ENCODE results near the gene ZNF497. TPM values are rescaled to one million over a fixed set of nuclear protein-coding genes. Genes with fewer than 3 reads are reported as not detected.

ZNF497 gene
- 0.80 to 1.7 TPM (median 1.5 TPM) in 5 replicates for total RNA-seq (2022; extraction: Qiagen RNA extraction; ENCODE audit: low read depth)

GRCh38 chr19:58362272-58362994, at the start of gene ZNF497:
Gene ZNF497 (minus strand): TSS chr19:58362751. CDS start chr19:58357635, 5,116 bp downstream.

GRCh38 chr19:58408152-58409009, 45.8 kb upstream of the ZNF497 start, which contains the start of gene ZNF584:
Gene ZNF584 (plus strand): TSS chr19:58408649. CDS start chr19:58409148, 499 bp downstream.

GRCh38 chr19:58395220-58395978, 32.8 kb upstream of the ZNF497 start, which contains the start of gene RNF225:
Gene RNF225 (plus strand): TSS chr19:58395656. CDS start chr19:58396090, 434 bp downstream.

GRCh38 chr19:58386576-58387337, 24.2 kb upstream of the ZNF497 start, which contains the start of gene RPS5:
Gene RPS5 (plus strand): TSS chr19:58387269. CDS start chr19:58388138, 869 bp downstream.

GRCh38 chr19:58380662-58381459, 18.3 kb upstream of the ZNF497 start, which contains the start of gene ZNF837:
Gene ZNF837 (minus strand): TSS chr19:58381030. CDS start chr19:58369332, 11,698 bp downstream.

GRCh38 chr19:58352760-58353671, 9.5 kb downstream of the ZNF497 start, which contains the start of gene A1BG:
Gene A1BG (minus strand): TSS chr19:58353492. CDS start chr19:58353437, 55 bp downstream.

GRCh38 chr19:58326914-58327726, 35.4 kb downstream of the ZNF497 start, which contains the start of gene ZSCAN22:
Gene ZSCAN22 (plus strand): TSS chr19:58326994. CDS start chr19:58334803, 7,809 bp downstream.

GRCh38 chr19:58305065-58305931, 57.3 kb downstream of the ZNF497 start, which contains the start of gene ERVK3-1:
Gene ERVK3-1 (plus strand): TSS chr19:58305377. CDS start chr19:58312169, 6,792 bp downstream.

Other genes with a start within 250 kb of the ZNF497 start
- 2.9 to 3.3 TPM (median 3.1 TPM) in 5 replicates for gene ZNF329, start 212.0 kb downstream of the ZNF497 start, total RNA-seq (2022; extraction: Qiagen RNA extraction; ENCODE audit: low read depth)
- 14.5 to 16.5 TPM (median 15.7 TPM) in 5 replicates for gene ZNF274, start 179.7 kb downstream of the ZNF497 start, total RNA-seq (2022; extraction: Qiagen RNA extraction; ENCODE audit: low read depth)
- gene ZNF544, start 133.8 kb downstream of the ZNF497 start, total RNA-seq (2022; extraction: Qiagen RNA extraction; ENCODE audit: low read depth), result 11.6 to 24.4 TPM (median 19.0 TPM) in 5 replicates
- 1.3 to 1.5 TPM (median 1.3 TPM) in 5 replicates for gene ZNF8, start 83.8 kb downstream of the ZNF497 start, total RNA-seq (2022; extraction: Qiagen RNA extraction; ENCODE audit: low read depth)
- gene ERVK3-1, start 57.4 kb downstream of the ZNF497 start, total RNA-seq (2022; extraction: Qiagen RNA extraction; ENCODE audit: low read depth), result 90.7 to 110 TPM (median 98.8 TPM) in 5 replicates
- gene ZSCAN22, start 35.8 kb downstream of the ZNF497 start, total RNA-seq (2022; extraction: Qiagen RNA extraction; ENCODE audit: low read depth), result 2.1 to 3.3 TPM (median 2.9 TPM) in 5 replicates
- 9.9 to 13.7 TPM (median 12.2 TPM) in 5 replicates for gene A1BG, start 9.3 kb downstream of the ZNF497 start, total RNA-seq (2022; extraction: Qiagen RNA extraction; ENCODE audit: low read depth)
- gene ZNF837, start 18.3 kb upstream of the ZNF497 start, total RNA-seq (2022; extraction: Qiagen RNA extraction; ENCODE audit: low read depth), result 1.1 to 1.5 TPM (median 1.2 TPM) in 5 replicates
- 2,263 to 2,574 TPM (median 2,501 TPM) in 5 replicates for gene RPS5, start 24.5 kb upstream of the ZNF497 start, total RNA-seq (2022; extraction: Qiagen RNA extraction; ENCODE audit: low read depth)
- 0.13 to 0.22 TPM in 2 of 5 replicates, not detected in the others for gene RNF225, start 32.9 kb upstream of the ZNF497 start, total RNA-seq (2022; extraction: Qiagen RNA extraction; ENCODE audit: low read depth)
- gene ZNF584, start 45.9 kb upstream of the ZNF497 start, total RNA-seq (2022; extraction: Qiagen RNA extraction; ENCODE audit: low read depth), result 18.6 to 22.4 TPM (median 18.8 TPM) in 5 replicates
- gene ZNF132, start 77.4 kb upstream of the ZNF497 start, total RNA-seq (2022; extraction: Qiagen RNA extraction; ENCODE audit: low read depth), result 0.07 to 0.16 TPM (median 0.08 TPM) in 4 of 5 replicates, not detected in the other
- 7.4 to 8.4 TPM (median 7.8 TPM) in 5 replicates for gene ZNF324B, start 88.9 kb upstream of the ZNF497 start, total RNA-seq (2022; extraction: Qiagen RNA extraction; ENCODE audit: low read depth)
- gene ZNF324, start 104.3 kb upstream of the ZNF497 start, total RNA-seq (2022; extraction: Qiagen RNA extraction; ENCODE audit: low read depth), result 9.1 to 11.9 TPM (median 9.7 TPM) in 5 replicates
- 11.7 to 14.6 TPM (median 13.1 TPM) in 5 replicates for gene ZNF446, start 113.6 kb upstream of the ZNF497 start, total RNA-seq (2022; extraction: Qiagen RNA extraction; ENCODE audit: low read depth)
- 24.4 to 34.2 TPM (median 28.6 TPM) in 5 replicates for gene SLC27A5, start 149.2 kb upstream of the ZNF497 start, total RNA-seq (2022; extraction: Qiagen RNA extraction; ENCODE audit: low read depth)
- gene ZBTB45, start 157.1 kb upstream of the ZNF497 start, total RNA-seq (2022; extraction: Qiagen RNA extraction; ENCODE audit: low read depth), result 11.6 to 19.5 TPM (median 16.8 TPM) in 5 replicates
- 659 to 835 TPM (median 753 TPM) in 5 replicates for gene TRIM28, start 181.3 kb upstream of the ZNF497 start, total RNA-seq (2022; extraction: Qiagen RNA extraction; ENCODE audit: low read depth)
- gene CHMP2A, start 192.4 kb upstream of the ZNF497 start, total RNA-seq (2022; extraction: Qiagen RNA extraction; ENCODE audit: low read depth), result 183 to 204 TPM (median 191 TPM) in 5 replicates
- 135 to 153 TPM (median 147 TPM) in 5 replicates for gene UBE2M, start 195.9 kb upstream of the ZNF497 start, total RNA-seq (2022; extraction: Qiagen RNA extraction; ENCODE audit: low read depth)
- gene MZF1, start 210.6 kb upstream of the ZNF497 start, total RNA-seq (2022; extraction: Qiagen RNA extraction; ENCODE audit: low read depth), result 12.5 to 18.1 TPM (median 16.9 TPM) in 5 replicates

Measured in A549 treated with DMSO at 1 μM for 4 hours (cell line).